ENCODE measurements around the gene MARF1. TPM values are rescaled to one million over a fixed set of nuclear protein-coding genes. Genes with fewer than 3 reads are reported as not detected.

The MARF1 gene
- polyA plus RNA-seq, 1 experiment, result 25.2 TPM

GRCh38 chr16:15613676-15614075, 29.3 kb downstream of the MARF1 start:
- Histone ChIP-seq H3K4me3 (ENCODE audit: low read depth, low read length) (no peak overlapping the region), H3K36me3 (ENCODE audit: control insufficient read depth, insufficient read depth, low read length) (peaks cover 9% of the 10 kb centered on the region), H3K27me3 (ENCODE audit: control insufficient read depth, insufficient read depth, low read length) (no peaks in the 10 kb centered on the region)
- no peak for TF ChIP-seq CTCF (IDR thresholded peaks at IDR 0.05; ENCODE audit: insufficient read depth, low read depth, low read length)
- ChIA-PET POLR2A (interaction anchor here (0.6 kb wide), 1 partner anchor 21 kb away, joined by 6 read pairs; no protein-coding TSS in a partner anchor), CTCF (no interaction called here)
- DNase-seq (ENCODE audit: low read depth), result no peak

- no peak for TF ChIP-seq CTCF (IDR thresholded peaks at IDR 0.05; ENCODE audit: insufficient read depth, low read depth, low read length)
- Histone ChIP-seq H3K4me3 (ENCODE audit: low read depth, low read length) (no peak overlapping the region), H3K36me3 (ENCODE audit: control insufficient read depth, insufficient read depth, low read length) (peaks cover 13% of the 10 kb centered on the region), H3K27me3 (ENCODE audit: control insufficient read depth, insufficient read depth, low read length) (no peaks in the 10 kb centered on the region)
- ChIA-PET POLR2A (no interaction called here), CTCF (no interaction called here)
- no peak for DNase-seq (ENCODE audit: low read depth)
These were observed 31.3 kb downstream of the MARF1 start for GRCh38 chr16:15611610-15612009.

- DNase-seq (ENCODE audit: low read depth), result no peak
- Histone ChIP-seq H3K27me3 (ENCODE audit: control insufficient read depth, insufficient read depth, low read length) (no peaks in the 10 kb centered on the region), H3K4me3 (ENCODE audit: low read depth, low read length) (no peak overlapping the region), H3K36me3 (ENCODE audit: control insufficient read depth, insufficient read depth, low read length) (peaks cover 12% of the 10 kb centered on the region)
- TF ChIP-seq CTCF (IDR thresholded peaks at IDR 0.05; ENCODE audit: insufficient read depth, low read depth, low read length), result no peak
- POLR2A ChIA-PET, result no interaction called here
- CTCF ChIA-PET, result interaction anchor here (0.8 kb wide), 1 partner anchor 145 kb away, joined by 3 read pairs; no protein-coding TSS in a partner anchor
These were observed 32.5 kb downstream of the MARF1 start for GRCh38 chr16:15610369-15610871.

GRCh38 chr16:15609286-15609649, 33.7 kb downstream of the MARF1 start:
- peaks cover 12% of the 10 kb centered on the region for H3K36me3 ChIP-seq (ENCODE audit: control insufficient read depth, insufficient read depth, low read length)
- ChIA-PET POLR2A (no interaction called here), CTCF (no interaction called here)
- no peaks in the 10 kb centered on the region for H3K27me3 ChIP-seq (ENCODE audit: control insufficient read depth, insufficient read depth, low read length)
- TF ChIP-seq CTCF (IDR thresholded peaks at IDR 0.05; ENCODE audit: insufficient read depth, low read depth, low read length), result no peak
- no peak for DNase-seq (ENCODE audit: low read depth)
- H3K4me3 ChIP-seq (ENCODE audit: low read depth, low read length), result no peak overlapping the region

GRCh38 chr16:15608398-15609285, 34.3 kb downstream of the MARF1 start:
- no peak for DNase-seq (ENCODE audit: low read depth)
- H3K36me3 ChIP-seq (ENCODE audit: control insufficient read depth, insufficient read depth, low read length), result peaks cover 17% of the 10 kb centered on the region
- CTCF ChIA-PET, result interaction anchor here (0.6 to 1.7 kb wide), 2 partner anchors 16 to 26 kb away, joined by 3 to 5 read pairs; no protein-coding TSS in a partner anchor
- H3K4me3 ChIP-seq (ENCODE audit: low read depth, low read length), result no peak overlapping the region
- no peaks in the 10 kb centered on the region for H3K27me3 ChIP-seq (ENCODE audit: control insufficient read depth, insufficient read depth, low read length)
- POLR2A ChIA-PET, result no interaction called here
- TF ChIP-seq CTCF (IDR thresholded peaks at IDR 0.05; ENCODE audit: insufficient read depth, low read depth, low read length), result 0 out of 2 replicates have a peak, but pooled peaks have one; percentile 11

Data from BJ (cell line).